Omental fat pad (tissue), 4 donors: ENCODE results near the gene TOR1AIP1. TPM values are rescaled to one million over a fixed set of nuclear protein-coding genes. Genes with fewer than 3 reads are reported as not detected.

Source experiments
- ATAC-seq: fragments of 150-250 bp; one replicate; pipeline ENCODE4 v1.9.1; 2016; ENCODE audit warnings: mild to moderate bottlenecking, moderate library complexity; ENCODE audit not compliant: low FRiP score
- DNase-seq: peaks from one replicate; pipeline ENCODE4 v3.0.0-alpha.2; 2019; ENCODE audit warnings: low spot score
- CTCF ChIP-seq, 3 donors: fragments of 450-650 bp; IDR thresholded peaks; one replicate each; pipeline ENCODE4 v1.5.1; 2016 to 2017; ENCODE audit warnings: antibody characterized with exemption in 3 of 3, mild to moderate bottlenecking in 3 of 3, moderate library complexity in 2 of 3
- total RNA-seq, 4 donors: library from RNA; depleted of rRNA; stranded (reverse); fragments of >200 nt; gene quantifications; one replicate each; pipeline ENCODE4 v1.1.0, GENCODE V29; 2016

TOR1AIP1 gene
- total RNA-seq, 4 donors from 2014 or later, result 57.3 to 88.4 (median 65.8) TPM

- TF ChIP-seq CTCF (IDR thresholded peaks at IDR 0.05), result no peak
- no peak for ATAC-seq
Measured at GRCh38 chr1:179917601-179918429, 35.7 kb downstream of the TOR1AIP1 start.

GRCh38 chr1:179921472-179921871, 39.4 kb downstream of the TOR1AIP1 start:
- DNase-seq (no peak), ATAC-seq (no peak)
- no peak for TF ChIP-seq CTCF (IDR thresholded peaks at IDR 0.05)

More at GRCh38 chr1:179917601-179918429, 35.7 kb downstream of the TOR1AIP1 start:
- no peak for DNase-seq

- TF ChIP-seq CTCF (IDR thresholded peaks at IDR 0.05), result no peak
- ATAC-seq, result no peak
- no peak for DNase-seq
Measured at GRCh38 chr1:179921981-179922872, 40.1 kb downstream of the TOR1AIP1 start.

GRCh38 chr1:179923029-179923428, 40.9 kb downstream of the TOR1AIP1 start:
- ATAC-seq (no peak), DNase-seq (no peak)
- TF ChIP-seq CTCF (IDR thresholded peaks at IDR 0.05), result no peak

- no peak for TF ChIP-seq CTCF (IDR thresholded peaks at IDR 0.05)
- no peak for DNase-seq
- no peak for ATAC-seq
Measured at GRCh38 chr1:179924268-179924667, 42.2 kb downstream of the TOR1AIP1 start.

GRCh38 chr1:179925302-179925701, 43.2 kb downstream of the TOR1AIP1 start:
- ATAC-seq, result no peak
- no peak for DNase-seq
- TF ChIP-seq CTCF (IDR thresholded peaks at IDR 0.05), result no peak
